GM18519 (cell line): ENCODE measurements around the gene PPIB.
"Not testable (repeated sequence)": the region's sequence is repeated elsewhere in the genome, so short reads cannot be mapped to it uniquely, and the experiment has no call there.

Experiments used
- ATAC-seq: cut with Tn5 transposase; IDR thresholded peaks from one replicate; pipeline ENCODE4 v1.9.1; 2021; ENCODE audit warnings: mild to moderate bottlenecking, moderate library complexity; ENCODE audit not compliant: unreplicated experiment, low FRiP score

Gene PPIB

DNA sequence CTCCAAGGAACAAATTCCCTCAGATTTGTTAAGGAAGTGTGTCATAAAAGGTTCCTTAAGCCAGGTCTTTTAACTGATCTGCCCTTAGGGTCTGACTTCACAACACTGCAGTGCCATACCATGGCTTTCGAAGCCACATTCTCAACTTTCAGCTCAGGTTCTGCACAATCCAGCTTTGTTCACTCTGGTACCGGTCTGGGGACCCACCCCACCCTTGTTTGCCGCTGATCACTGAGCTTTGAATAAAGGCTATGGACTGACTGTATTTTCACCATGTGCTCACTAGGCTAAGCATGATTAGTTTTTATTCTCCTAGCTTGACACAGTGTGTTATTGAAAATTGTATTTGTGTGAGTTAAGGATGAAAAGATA, 51.2 kb downstream of the PPIB start:
- ATAC-seq, result no peak

DNA sequence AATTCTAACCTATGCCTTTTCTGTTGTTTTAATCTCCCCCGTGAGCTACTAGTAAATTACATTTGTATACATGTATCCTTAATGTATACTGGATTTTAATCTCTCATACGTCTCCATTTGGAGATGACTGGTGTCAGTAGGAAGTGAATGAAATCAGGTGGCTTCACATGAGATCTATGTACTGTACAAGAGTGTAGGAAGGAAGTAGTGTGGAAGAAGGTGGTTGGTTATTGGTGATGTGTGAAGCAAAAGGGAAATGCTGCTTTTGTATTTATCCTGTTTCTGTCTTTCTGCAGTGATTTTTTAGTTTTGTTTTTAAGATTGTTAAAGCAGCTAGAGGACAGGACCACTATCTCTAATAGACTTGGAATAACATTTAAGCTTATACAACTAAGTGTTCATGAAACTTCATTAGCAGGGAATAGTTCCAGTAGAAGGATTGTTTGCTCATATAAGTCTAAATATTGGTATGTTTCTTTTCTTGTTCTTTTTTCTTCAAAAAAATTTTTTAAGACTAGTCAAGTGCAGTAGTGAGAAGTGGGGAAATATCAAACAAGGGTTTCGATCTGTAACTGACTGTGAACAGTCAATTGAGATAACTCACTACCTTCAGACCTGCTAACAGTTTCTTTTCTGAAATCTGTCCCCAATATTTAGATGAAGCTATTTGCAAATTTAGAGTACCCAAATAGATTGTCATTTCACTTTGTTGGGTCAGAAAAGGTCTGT, 51.7 kb downstream of the PPIB start:
- no peak for ATAC-seq

DNA sequence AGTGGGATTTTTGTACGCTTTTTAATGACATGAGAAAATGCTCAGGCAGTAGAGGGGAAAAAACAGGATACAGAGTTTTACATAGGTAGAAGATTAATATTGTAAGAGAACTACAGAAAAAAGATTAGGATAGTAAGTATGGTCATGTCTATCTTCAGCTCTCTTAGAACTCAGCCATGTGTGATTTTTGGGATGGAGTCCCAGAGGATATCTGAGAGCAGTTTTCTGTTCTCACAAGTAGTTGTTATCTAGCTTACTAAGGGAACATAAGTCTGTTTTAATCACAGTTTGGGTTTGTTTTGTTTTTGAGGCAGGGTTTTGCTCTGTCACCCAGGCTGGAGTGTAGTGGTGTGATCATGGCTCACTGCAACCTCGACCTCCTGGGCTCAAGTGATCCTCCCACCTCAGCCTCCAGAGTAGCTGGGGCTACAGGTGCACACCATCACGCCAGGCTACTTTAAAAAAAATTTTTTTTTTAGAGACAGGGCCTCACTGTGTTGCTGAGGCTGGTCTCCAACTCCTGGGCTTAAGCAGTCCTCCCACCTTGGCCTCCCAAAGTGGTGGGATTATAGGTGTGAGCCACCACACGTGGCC, 52.6 kb downstream of the PPIB start:
- ATAC-seq, result not testable (repeated sequence)

DNA sequence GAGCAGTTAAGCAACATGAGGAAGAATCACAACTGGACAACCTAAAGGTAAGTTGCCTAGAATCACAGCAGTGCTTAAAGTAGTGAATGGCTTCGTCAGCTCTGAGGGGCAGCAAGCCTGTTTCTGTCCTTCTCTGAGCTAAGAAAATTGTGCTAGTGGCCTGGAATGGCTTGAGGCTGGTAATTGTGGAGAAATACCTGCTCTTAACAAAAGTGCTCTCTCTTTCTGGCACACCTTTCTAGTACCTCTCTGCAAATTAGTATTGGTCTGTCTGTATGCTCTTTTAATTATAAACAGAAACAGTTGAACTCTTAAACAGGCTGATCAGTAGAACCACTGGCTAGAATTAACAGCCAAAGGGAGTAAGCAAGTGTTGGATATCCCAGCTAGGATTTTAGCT, 55.5 kb downstream of the PPIB start:
- ATAC-seq, result no peak
